ENCODE results near the gene CAPZA2. TPM values are rescaled to one million over a fixed set of nuclear protein-coding genes. Genes with fewer than 3 reads are reported as not detected.

Gene CAPZA2
- total and polyA plus RNA-seq, 9 of the 15 experiments (the other 6 are each of a cell fraction or from before 2014, with no cell fraction given): 67.0 to 524 (median 176) TPM

DNA sequence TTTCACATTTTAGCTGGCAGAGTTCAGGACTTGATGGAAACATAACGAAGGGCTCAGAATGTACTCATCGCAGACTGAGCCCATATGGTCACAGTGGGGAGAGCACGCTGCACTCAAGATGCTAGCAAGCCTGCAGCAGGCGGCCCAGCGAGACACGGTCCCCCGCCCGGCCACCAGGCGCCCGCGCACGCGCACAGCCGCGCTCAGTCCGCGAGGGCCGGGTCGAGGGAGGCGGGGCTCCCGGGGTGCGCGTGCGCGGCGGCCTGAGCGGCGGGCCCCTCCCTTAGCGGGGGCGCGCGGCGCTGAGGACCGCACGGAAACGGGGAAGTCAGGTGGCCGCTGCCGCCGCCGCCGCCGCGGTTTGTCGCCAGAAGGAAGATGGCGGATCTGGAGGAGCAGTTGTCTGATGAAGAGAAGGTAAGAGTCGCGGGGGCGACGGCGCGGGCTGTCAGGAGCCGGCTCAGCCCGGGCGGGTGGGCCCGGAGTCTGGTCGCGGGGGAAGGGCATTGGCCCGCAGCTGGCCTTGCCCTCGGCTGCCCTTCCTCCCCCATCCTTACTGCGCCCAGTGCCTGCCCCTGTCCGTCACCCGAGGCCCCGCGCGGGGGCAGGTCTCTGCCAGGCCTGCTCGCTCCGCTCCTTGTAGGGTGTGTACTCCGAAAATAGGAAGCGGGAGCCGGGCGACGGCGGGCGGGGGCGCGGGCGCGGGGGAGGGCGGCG, at the start of gene CAPZA2 (continued):
- TF ChIP-seq, protein P1, sequence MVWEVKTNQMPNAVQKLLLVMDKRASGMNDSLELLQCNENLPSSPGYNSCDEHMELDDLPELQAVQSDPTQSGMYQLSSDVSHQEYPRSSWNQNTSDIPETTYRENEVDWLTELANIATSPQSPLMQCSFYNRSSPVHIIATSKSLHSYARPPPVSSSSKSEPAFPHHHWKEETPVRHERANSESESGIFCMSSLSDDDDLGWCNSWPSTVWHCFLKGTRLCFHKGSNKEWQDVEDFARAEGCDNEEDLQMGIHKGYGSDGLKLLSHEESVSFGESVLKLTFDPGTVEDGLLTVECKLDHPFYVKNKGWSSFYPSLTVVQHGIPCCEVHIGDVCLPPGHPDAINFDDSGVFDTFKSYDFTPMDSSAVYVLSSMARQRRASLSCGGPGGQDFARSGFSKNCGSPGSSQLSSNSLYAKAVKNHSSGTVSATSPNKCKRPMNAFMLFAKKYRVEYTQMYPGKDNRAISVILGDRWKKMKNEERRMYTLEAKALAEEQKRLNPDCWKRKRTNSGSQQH (CRISPR knock-in tag; IDR thresholded peaks at IDR 0.05): peak; percentile 82; the same call in 1 of the 2 replicates
- 0 out of 2 replicates have a peak, but pooled peaks have one; percentile 6 for TF ChIP-seq ZNF41 (CRISPR knock-in tag; conservative IDR thresholded peaks at IDR 0.05)
- TF ChIP-seq, protein P2, sequence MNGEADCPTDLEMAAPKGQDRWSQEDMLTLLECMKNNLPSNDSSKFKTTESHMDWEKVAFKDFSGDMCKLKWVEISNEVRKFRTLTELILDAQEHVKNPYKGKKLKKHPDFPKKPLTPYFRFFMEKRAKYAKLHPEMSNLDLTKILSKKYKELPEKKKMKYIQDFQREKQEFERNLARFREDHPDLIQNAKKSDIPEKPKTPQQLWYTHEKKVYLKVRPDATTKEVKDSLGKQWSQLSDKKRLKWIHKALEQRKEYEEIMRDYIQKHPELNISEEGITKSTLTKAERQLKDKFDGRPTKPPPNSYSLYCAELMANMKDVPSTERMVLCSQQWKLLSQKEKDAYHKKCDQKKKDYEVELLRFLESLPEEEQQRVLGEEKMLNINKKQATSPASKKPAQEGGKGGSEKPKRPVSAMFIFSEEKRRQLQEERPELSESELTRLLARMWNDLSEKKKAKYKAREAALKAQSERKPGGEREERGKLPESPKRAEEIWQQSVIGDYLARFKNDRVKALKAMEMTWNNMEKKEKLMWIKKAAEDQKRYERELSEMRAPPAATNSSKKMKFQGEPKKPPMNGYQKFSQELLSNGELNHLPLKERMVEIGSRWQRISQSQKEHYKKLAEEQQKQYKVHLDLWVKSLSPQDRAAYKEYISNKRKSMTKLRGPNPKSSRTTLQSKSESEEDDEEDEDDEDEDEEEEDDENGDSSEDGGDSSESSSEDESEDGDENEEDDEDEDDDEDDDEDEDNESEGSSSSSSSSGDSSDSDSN (IDR thresholded peaks at IDR 0.05; ENCODE audit: borderline replicate concordance in 1 of 2, low read depth in 2 of 2, low read length in 2 of 2): peak; percentile 84 to 88; a peak in 2 of 4 replicates
- TF ChIP-seq ESRRB (CRISPR knock-in tag; IDR thresholded peaks at IDR 0.05; ENCODE audit: borderline replicate concordance): no peak
- no peak for TF ChIP-seq CREB3 (tag; conservative IDR thresholded peaks at IDR 0.05; ENCODE audit: low read depth)
- TF ChIP-seq KDM1A (IDR thresholded peaks at IDR 0.05): no peak
- TF ChIP-seq FOXP1 (CRISPR knock-in tag; IDR thresholded peaks at IDR 0.05): peak; percentile 92
- no peak for TF ChIP-seq SETDB1 (IDR thresholded peaks at IDR 0.05; ENCODE audit: low read length)
- no peak for TF ChIP-seq CHD7 (IDR thresholded peaks at IDR 0.05; ENCODE audit: low read depth, low read length)

All from K562 (cell line).